ENCODE results near the gene CDC42BPA.

CDC42BPA gene

GRCh38 chr1:226984521-226985238, 333.6 kb downstream of the CDC42BPA start:
- H3K4me3 ChIP-seq (ENCODE audit: low read length), result no peak overlapping the region
- H3K9ac ChIP-seq (ENCODE audit: low read length), result no peak overlapping the region
- H3K4me1 ChIP-seq (ENCODE audit: control insufficient read depth, insufficient read depth, low read length), result peaks cover 14% of the 10 kb centered on the region
- peaks cover 24% of the 10 kb centered on the region for H3K36me3 ChIP-seq (ENCODE audit: control insufficient read depth, insufficient read depth, low read length)
- no peak overlapping the region for H3K27ac ChIP-seq (ENCODE audit: low read depth, low read length)
- no peaks in the 10 kb centered on the region for H3K27me3 ChIP-seq (ENCODE audit: control insufficient read depth, insufficient read depth, low read length)

- H3K36me3 ChIP-seq (ENCODE audit: control insufficient read depth, insufficient read depth, low read length), result peaks cover 24% of the 10 kb centered on the region
- H3K27ac ChIP-seq (ENCODE audit: low read depth, low read length), result no peak overlapping the region
- no peak overlapping the region for H3K9ac ChIP-seq (ENCODE audit: low read length)
- no peak overlapping the region for H3K4me3 ChIP-seq (ENCODE audit: low read length)
- H3K4me1 ChIP-seq (ENCODE audit: control insufficient read depth, insufficient read depth, low read length), result peaks cover 7% of the 10 kb centered on the region
- H3K27me3 ChIP-seq (ENCODE audit: control insufficient read depth, insufficient read depth, low read length), result no peaks in the 10 kb centered on the region
Observed at GRCh38 chr1:226983992-226984364, 334.3 kb downstream of the CDC42BPA start.

GRCh38 chr1:226983247-226983991, 334.9 kb downstream of the CDC42BPA start:
- peaks cover 26% of the 10 kb centered on the region for H3K36me3 ChIP-seq (ENCODE audit: control insufficient read depth, insufficient read depth, low read length)
- H3K27me3 ChIP-seq (ENCODE audit: control insufficient read depth, insufficient read depth, low read length), result no peaks in the 10 kb centered on the region
- H3K9ac ChIP-seq (ENCODE audit: low read length), result no peak overlapping the region
- no peak overlapping the region for H3K4me3 ChIP-seq (ENCODE audit: low read length)
- peaks cover 1% of the 10 kb centered on the region for H3K4me1 ChIP-seq (ENCODE audit: control insufficient read depth, insufficient read depth, low read length)
- H3K27ac ChIP-seq (ENCODE audit: low read depth, low read length), result no peak overlapping the region

GRCh38 chr1:226982451-226983177, 335.7 kb downstream of the CDC42BPA start:
- Histone ChIP-seq H3K4me3 (ENCODE audit: low read length) (no peak overlapping the region), H3K27me3 (ENCODE audit: control insufficient read depth, insufficient read depth, low read length) (no peaks in the 10 kb centered on the region), H3K9ac (ENCODE audit: low read length) (no peak overlapping the region), H3K27ac (ENCODE audit: low read depth, low read length) (no peak overlapping the region), H3K36me3 (ENCODE audit: control insufficient read depth, insufficient read depth, low read length) (peaks cover 32% of the 10 kb centered on the region), H3K4me1 (ENCODE audit: control insufficient read depth, insufficient read depth, low read length) (no peaks in the 10 kb centered on the region)

- H3K9ac ChIP-seq (ENCODE audit: low read length), result no peak overlapping the region
- no peaks in the 10 kb centered on the region for H3K4me1 ChIP-seq (ENCODE audit: control insufficient read depth, insufficient read depth, low read length)
- no peak overlapping the region for H3K27ac ChIP-seq (ENCODE audit: low read depth, low read length)
- H3K4me3 ChIP-seq (ENCODE audit: low read length), result no peak overlapping the region
- no peaks in the 10 kb centered on the region for H3K27me3 ChIP-seq (ENCODE audit: control insufficient read depth, insufficient read depth, low read length)
- peaks cover 34% of the 10 kb centered on the region for H3K36me3 ChIP-seq (ENCODE audit: control insufficient read depth, insufficient read depth, low read length)
Observed at GRCh38 chr1:226981838-226982237, 336.5 kb downstream of the CDC42BPA start.

- H3K36me3 ChIP-seq (ENCODE audit: control insufficient read depth, insufficient read depth, low read length), result peaks cover 31% of the 10 kb centered on the region
Observed at GRCh38 chr1:226981386-226981817, 336.9 kb downstream of the CDC42BPA start.

GRCh38 chr1:226980565-226981385, 337.5 kb downstream of the CDC42BPA start:
- no peak overlapping the region for H3K9ac ChIP-seq (ENCODE audit: low read length)
- no peak overlapping the region for H3K27ac ChIP-seq (ENCODE audit: low read depth, low read length)
- peaks cover under 1% of the 10 kb centered on the region for H3K4me1 ChIP-seq (ENCODE audit: control insufficient read depth, insufficient read depth, low read length)
- H3K27me3 ChIP-seq (ENCODE audit: control insufficient read depth, insufficient read depth, low read length), result no peaks in the 10 kb centered on the region
- no peak overlapping the region for H3K4me3 ChIP-seq (ENCODE audit: low read length)
- peaks cover 26% of the 10 kb centered on the region for H3K36me3 ChIP-seq (ENCODE audit: control insufficient read depth, insufficient read depth, low read length)

More at GRCh38 chr1:226981386-226981817, 336.9 kb downstream of the CDC42BPA start:
- no peaks in the 10 kb centered on the region for H3K4me1 ChIP-seq (ENCODE audit: control insufficient read depth, insufficient read depth, low read length)
- H3K27ac ChIP-seq (ENCODE audit: low read depth, low read length), result no peak overlapping the region
- no peaks in the 10 kb centered on the region for H3K27me3 ChIP-seq (ENCODE audit: control insufficient read depth, insufficient read depth, low read length)
- no peak overlapping the region for H3K4me3 ChIP-seq (ENCODE audit: low read length)
- H3K9ac ChIP-seq (ENCODE audit: low read length), result no peak overlapping the region

- no peak overlapping the region for H3K4me3 ChIP-seq (ENCODE audit: low read length)
- H3K9ac ChIP-seq (ENCODE audit: low read length), result no peak overlapping the region
- peaks cover 24% of the 10 kb centered on the region for H3K36me3 ChIP-seq (ENCODE audit: control insufficient read depth, insufficient read depth, low read length)
- no peaks in the 10 kb centered on the region for H3K27me3 ChIP-seq (ENCODE audit: control insufficient read depth, insufficient read depth, low read length)
- peaks cover 4% of the 10 kb centered on the region for H3K4me1 ChIP-seq (ENCODE audit: control insufficient read depth, insufficient read depth, low read length)
- H3K27ac ChIP-seq (ENCODE audit: low read depth, low read length), result no peak overlapping the region
Observed at GRCh38 chr1:226980122-226980560, 338.2 kb downstream of the CDC42BPA start.

GRCh38 chr1:226979517-226980121, 338.7 kb downstream of the CDC42BPA start:
- Histone ChIP-seq H3K36me3 (ENCODE audit: control insufficient read depth, insufficient read depth, low read length) (peaks cover 24% of the 10 kb centered on the region), H3K27me3 (ENCODE audit: control insufficient read depth, insufficient read depth, low read length) (no peaks in the 10 kb centered on the region), H3K27ac (ENCODE audit: low read depth, low read length) (no peak overlapping the region), H3K9ac (ENCODE audit: low read length) (no peak overlapping the region), H3K4me3 (ENCODE audit: low read length) (no peak overlapping the region), H3K4me1 (ENCODE audit: control insufficient read depth, insufficient read depth, low read length) (peaks cover 9% of the 10 kb centered on the region)

GRCh38 chr1:226979115-226979516, 339.2 kb downstream of the CDC42BPA start:
- H3K27me3 ChIP-seq (ENCODE audit: control insufficient read depth, insufficient read depth, low read length), result no peaks in the 10 kb centered on the region
- peaks cover 14% of the 10 kb centered on the region for H3K4me1 ChIP-seq (ENCODE audit: control insufficient read depth, insufficient read depth, low read length)
- H3K36me3 ChIP-seq (ENCODE audit: control insufficient read depth, insufficient read depth, low read length), result peaks cover 24% of the 10 kb centered on the region
- no peak overlapping the region for H3K9ac ChIP-seq (ENCODE audit: low read length)
- no peak overlapping the region for H3K27ac ChIP-seq (ENCODE audit: low read depth, low read length)
- H3K4me3 ChIP-seq (ENCODE audit: low read length), result no peak overlapping the region

- Histone ChIP-seq H3K4me3 (ENCODE audit: low read length) (no peak overlapping the region), H3K27ac (ENCODE audit: low read depth, low read length) (no peak overlapping the region), H3K4me1 (ENCODE audit: control insufficient read depth, insufficient read depth, low read length) (peaks cover 18% of the 10 kb centered on the region), H3K27me3 (ENCODE audit: control insufficient read depth, insufficient read depth, low read length) (no peaks in the 10 kb centered on the region), H3K36me3 (ENCODE audit: control insufficient read depth, insufficient read depth, low read length) (peaks cover 24% of the 10 kb centered on the region), H3K9ac (ENCODE audit: low read length) (no peak overlapping the region)
Observed at GRCh38 chr1:226978432-226979114, 339.7 kb downstream of the CDC42BPA start.

Measured in rectal smooth muscle tissue (tissue), 1 donor.